Measurements from ENCODE around the gene MYLK2. TPM values are rescaled to one million over a fixed set of nuclear protein-coding genes. Genes with fewer than 3 reads are reported as not detected.

Gene MYLK2
- polyA plus RNA-seq, 1 donor (not counting 4 experiments of a cell fraction or from before 2014, with no cell fraction given) = 0.05 TPM

- Histone ChIP-seq H3K27ac (ENCODE audit: control insufficient read depth, insufficient read depth, low read length) (no peak overlapping the region), H4K20me1 (ENCODE audit: control insufficient read depth, extremely low read depth, insufficient read depth, low read length) (no peaks in the 10 kb centered on the region), H3K9me1 (ENCODE audit: control insufficient read depth, extremely low read depth, insufficient read depth, low read length) (no peaks in the 10 kb centered on the region), H2AFZ (ENCODE audit: control insufficient read depth, low read length) (no peak overlapping the region), H3K4me2 (ENCODE audit: control insufficient read depth, extremely low read depth, insufficient read depth, low read depth, low read length) (no peak overlapping the region), H3K36me3 (ENCODE audit: control insufficient read depth in 2 of 2, extremely low read depth in 1 of 2, insufficient read depth in 2 of 2, low read length in 2 of 2) (no peaks in the 10 kb centered on the region), H3K27me3 (ENCODE audit: control insufficient read depth, extremely low read depth, insufficient read depth, low read length) (peaks cover 43% of the 10 kb centered on the region), H3K9ac (ENCODE audit: control insufficient read depth, extremely low read depth, insufficient read depth, low read length) (no peak overlapping the region), H3K9me3 (ENCODE audit: control insufficient read depth, low read depth, low read length) (no peaks in the 10 kb centered on the region), H3K4me3 (ENCODE audit: control insufficient read depth in 2 of 3, extremely low read depth in 1 of 3, insufficient read depth in 2 of 3, low read depth in 1 of 3, low read length in 3 of 3) (no peak overlapping the region), H3K4me1 (ENCODE audit: control insufficient read depth, extremely low read depth, insufficient read depth, low read length) (no peaks in the 10 kb centered on the region), H3K79me2 (ENCODE audit: control insufficient read depth, insufficient read depth, low read length) (no peaks in the 10 kb centered on the region)
- TF ChIP-seq CTCF (optimal IDR thresholded peaks at IDR 0.05 in 1 of 3, IDR thresholded peaks at IDR 0.05 in 1 of 3, conservative IDR thresholded peaks at IDR 0.05 in 1 of 3; ENCODE audit: extremely low read depth in 1 of 3, insufficient read depth in 2 of 3, low read length in 3 of 3) (no peak), EZH2 (IDR thresholded peaks at IDR 0.05; ENCODE audit: low read length) (no peak)
- dilution Hi-C loops (cut with MboI; ENCODE audit: extremely low pct_ligation_motif_present, low sequenced_read_pairs) = no loop called here
- FAIRE-seq = no peak
- DNase-seq (ENCODE audit: low read depth, low spot score) = no peak
These were observed 53.2 kb downstream of the MYLK2 start for GRCh38 chr20:31872406-31872805.

GRCh38 chr20:31875671-31876070 is 56.5 kb downstream of the MYLK2 start:
- no peak for TF ChIP-seq EZH2 (IDR thresholded peaks at IDR 0.05; ENCODE audit: low read length)
- no peak for TF ChIP-seq CTCF (optimal IDR thresholded peaks at IDR 0.05 in 1 of 3, IDR thresholded peaks at IDR 0.05 in 1 of 3, conservative IDR thresholded peaks at IDR 0.05 in 1 of 3; ENCODE audit: extremely low read depth in 1 of 3, insufficient read depth in 2 of 3, low read length in 3 of 3)
- Histone ChIP-seq H3K36me3 (ENCODE audit: control insufficient read depth in 2 of 2, extremely low read depth in 1 of 2, insufficient read depth in 2 of 2, low read length in 2 of 2) (no peaks in the 10 kb centered on the region), H3K79me2 (ENCODE audit: control insufficient read depth, insufficient read depth, low read length) (no peaks in the 10 kb centered on the region), H3K27ac (ENCODE audit: control insufficient read depth, insufficient read depth, low read length) (no peak overlapping the region), H3K4me3 (ENCODE audit: control insufficient read depth in 2 of 3, extremely low read depth in 1 of 3, insufficient read depth in 2 of 3, low read depth in 1 of 3, low read length in 3 of 3) (no peak overlapping the region), H3K9me3 (ENCODE audit: control insufficient read depth, low read depth, low read length) (no peaks in the 10 kb centered on the region), H2AFZ (ENCODE audit: control insufficient read depth, low read length) (no peak overlapping the region), H3K9me1 (ENCODE audit: control insufficient read depth, extremely low read depth, insufficient read depth, low read length) (no peaks in the 10 kb centered on the region), H4K20me1 (ENCODE audit: control insufficient read depth, extremely low read depth, insufficient read depth, low read length) (no peaks in the 10 kb centered on the region), H3K27me3 (ENCODE audit: control insufficient read depth, extremely low read depth, insufficient read depth, low read length) (peaks cover 18% of the 10 kb centered on the region), H3K4me1 (ENCODE audit: control insufficient read depth, extremely low read depth, insufficient read depth, low read length) (peaks cover 4% of the 10 kb centered on the region), H3K9ac (ENCODE audit: control insufficient read depth, extremely low read depth, insufficient read depth, low read length) (no peak overlapping the region), H3K4me2 (ENCODE audit: control insufficient read depth, extremely low read depth, insufficient read depth, low read depth, low read length) (no peak overlapping the region)
- dilution Hi-C loops (cut with MboI; ENCODE audit: extremely low pct_ligation_motif_present, low sequenced_read_pairs) = no loop called here
- no peak for FAIRE-seq
- no peak for DNase-seq (ENCODE audit: low read depth, low spot score)

All from keratinocyte (primary cell).